ENCODE measurements around the gene MGAT4B.

The MGAT4B gene

GRCh38 chr5:179762079-179762780 lies 44.4 kb downstream of the MGAT4B start:
- Histone ChIP-seq H3K27ac (peak overlapping the region in 16 of 21 experiments; percentile 1 to 70 (median 44)), H3K4me3 (no peak overlapping the region)

DNA sequence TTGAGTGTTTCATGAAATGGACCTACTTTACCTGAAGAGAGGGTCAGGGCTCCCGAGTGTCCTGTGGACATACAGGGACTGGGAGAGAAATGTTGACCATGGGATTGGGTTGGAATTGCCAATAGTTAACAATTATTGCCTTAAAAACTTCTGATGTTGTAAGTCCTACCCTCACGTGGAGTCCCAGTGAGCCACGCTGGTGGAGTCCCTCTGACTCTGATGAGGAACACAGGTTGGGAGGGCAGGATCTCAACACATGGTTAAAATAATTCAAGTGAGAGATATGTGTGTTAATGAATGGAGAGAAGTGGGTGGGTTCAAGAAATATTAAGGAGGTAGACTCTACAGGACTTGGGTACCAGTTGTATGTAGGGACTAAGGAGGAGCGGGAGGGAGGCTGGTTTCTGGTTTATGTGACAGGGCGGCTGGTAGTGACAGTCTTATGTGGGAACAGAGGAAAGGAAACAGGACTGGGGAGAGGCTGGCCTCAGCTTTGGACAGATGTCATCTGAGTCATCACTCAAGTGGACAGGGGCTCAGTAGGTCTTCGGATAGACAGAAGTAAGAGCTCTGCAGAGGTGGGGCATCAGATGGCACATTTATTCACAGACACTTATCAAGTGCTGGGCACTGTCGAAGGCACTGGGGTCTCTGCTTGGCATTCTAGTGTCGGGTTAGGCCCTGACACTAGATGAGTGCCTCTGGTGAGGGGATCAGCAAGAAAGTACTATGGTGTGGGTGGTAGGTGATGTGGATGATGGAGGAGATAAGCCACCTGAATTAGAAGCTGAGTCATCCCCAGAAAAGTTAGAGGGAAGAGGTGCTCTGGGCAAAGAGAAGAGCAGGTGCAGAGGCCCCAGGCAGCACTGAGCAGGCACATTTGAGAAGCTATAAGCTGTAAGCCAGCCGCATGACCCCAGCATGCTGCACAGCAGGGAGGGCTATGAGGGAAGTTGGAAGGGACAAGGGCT lies 46.8 kb downstream of the MGAT4B start:
- Histone ChIP-seq H3K27ac (peak overlapping the region in 4 of 21 experiments; percentile 6 to 39 (median 22)), H3K4me3 (no peak overlapping the region)

GRCh38 chr5:179758955-179759354 lies 47.7 kb downstream of the MGAT4B start:
- no peak overlapping the region for H3K4me3 ChIP-seq
- H3K27ac ChIP-seq = peak overlapping the region in 1 of 21 experiments; percentile 12

DNA sequence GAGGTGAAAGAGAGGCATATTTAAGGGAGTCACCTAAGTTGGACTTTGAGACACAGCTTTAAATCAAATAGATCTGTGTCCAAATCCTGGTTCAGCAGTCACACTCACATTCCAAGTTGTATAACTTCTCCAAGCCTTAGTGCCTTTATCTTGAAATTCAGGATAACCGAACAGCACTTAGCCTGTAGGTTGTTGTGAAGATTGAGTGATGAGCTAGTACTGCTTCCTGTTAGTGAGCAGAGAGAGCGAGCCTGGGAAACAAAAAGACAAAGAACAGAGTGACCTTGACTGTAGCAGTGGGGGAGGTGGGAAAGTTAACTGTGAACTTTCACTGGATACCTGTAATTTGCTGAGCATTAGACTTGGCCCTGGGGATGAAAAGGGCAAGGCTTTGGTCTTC lies 51.6 kb downstream of the MGAT4B start:
- Histone ChIP-seq H3K27ac (no peak overlapping the region), H3K4me3 (no peak overlapping the region)

- Histone ChIP-seq H3K4me3 (no peak overlapping the region), H3K27ac (no peak overlapping the region)
Measured at GRCh38 chr5:179753971-179754370, 52.7 kb downstream of the MGAT4B start.

- H3K27ac ChIP-seq = no peak overlapping the region
- no peak overlapping the region for H3K4me3 ChIP-seq
Measured at GRCh38 chr5:179749857-179750508, 56.7 kb downstream of the MGAT4B start.

DNA sequence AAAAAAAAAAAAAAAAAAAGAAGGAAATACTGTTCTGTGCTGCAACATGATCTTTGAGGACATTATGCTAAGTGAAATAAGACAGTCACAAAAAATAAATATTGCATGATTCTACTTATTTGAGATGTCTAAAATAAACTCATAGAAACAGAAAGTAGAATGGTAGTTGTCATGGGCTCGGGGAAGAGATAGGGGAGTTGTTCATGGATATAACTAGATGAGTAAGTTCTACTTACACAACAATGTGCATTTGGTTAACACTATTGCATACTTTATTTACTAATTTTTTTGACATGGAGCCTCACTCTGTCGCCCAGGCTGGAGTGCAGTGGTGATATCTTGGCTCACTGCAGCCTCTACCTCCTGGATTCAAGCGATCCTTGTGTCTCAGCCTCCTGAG lies 58.9 kb downstream of the MGAT4B start:
- Histone ChIP-seq H3K27ac (no peak overlapping the region), H3K4me3 (no peak overlapping the region)
